ENCODE results near the gene RAB26.

- TF ChIP-seq CTCF (IDR thresholded peaks at IDR 0.05) (no peak), POLR2A (IDR thresholded peaks at IDR 0.05) (no peak), POLR2AphosphoS5 (IDR thresholded peaks at IDR 0.05) (no peak), EP300 (IDR thresholded peaks at IDR 0.05) (no peak)
Observed at GRCh38 chr16:2195322-2196161, 47.1 kb downstream of the RAB26 start.
